ENCODE results near the gene CNOT6. TPM values are rescaled to one million over a fixed set of nuclear protein-coding genes. Genes with fewer than 3 reads are reported as not detected.
A peak's percentile ranks its signal among the peaks of the same experiment; 100 is the strongest.

Gene CNOT6
- total RNA-seq, 3 donors from 2014 or later = 9.8 to 26.2 (median 19.0) TPM

DNA sequence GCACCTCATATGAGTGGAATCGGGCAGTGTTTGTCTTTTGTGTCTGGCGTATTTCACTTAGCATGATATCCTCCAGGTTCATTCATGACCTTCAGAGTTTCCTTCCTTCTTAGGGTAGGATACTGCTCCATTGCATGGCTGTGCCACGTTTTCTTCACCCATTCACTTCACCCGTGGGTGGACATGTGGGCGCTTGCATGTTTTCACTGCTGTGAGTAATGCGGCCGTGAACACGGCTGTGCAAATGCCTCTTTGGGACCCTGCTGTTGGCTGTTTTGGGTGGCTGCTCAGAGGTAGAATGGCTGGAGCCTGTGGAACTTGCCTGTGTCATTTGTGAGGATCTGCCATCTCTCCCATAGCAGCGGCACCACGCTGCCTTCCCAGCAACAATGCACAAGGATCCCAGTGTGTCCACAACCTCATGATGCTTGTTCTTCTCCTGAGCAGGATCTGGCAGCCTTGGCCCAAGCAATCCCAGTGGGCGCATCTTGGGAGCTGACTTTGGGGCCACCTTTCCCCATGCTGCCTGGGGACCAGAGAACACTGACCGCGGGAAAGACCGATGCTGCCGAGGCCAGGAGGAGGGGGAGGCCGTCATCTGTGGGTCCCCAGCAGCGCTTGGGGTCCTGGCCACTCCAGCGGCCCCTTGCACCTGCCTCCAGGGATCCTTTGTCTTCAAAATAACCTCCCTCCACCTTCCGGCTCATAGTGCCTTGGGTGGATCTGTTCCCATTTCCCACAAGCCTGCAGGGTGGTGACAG is 99.4 kb downstream of the CNOT6 start:
- H3K27ac ChIP-seq = no peak overlapping the region
- H3K4me1 ChIP-seq = peaks cover 0 to 7% of the 10 kb centered on the region in 2 donors
- H3K27me3 ChIP-seq = peaks cover 0 to 20% of the 10 kb centered on the region in 2 donors
- DNase-seq (ENCODE audit: low spot score in 2 of 2) = no peak
- TF ChIP-seq, protein P1, sequence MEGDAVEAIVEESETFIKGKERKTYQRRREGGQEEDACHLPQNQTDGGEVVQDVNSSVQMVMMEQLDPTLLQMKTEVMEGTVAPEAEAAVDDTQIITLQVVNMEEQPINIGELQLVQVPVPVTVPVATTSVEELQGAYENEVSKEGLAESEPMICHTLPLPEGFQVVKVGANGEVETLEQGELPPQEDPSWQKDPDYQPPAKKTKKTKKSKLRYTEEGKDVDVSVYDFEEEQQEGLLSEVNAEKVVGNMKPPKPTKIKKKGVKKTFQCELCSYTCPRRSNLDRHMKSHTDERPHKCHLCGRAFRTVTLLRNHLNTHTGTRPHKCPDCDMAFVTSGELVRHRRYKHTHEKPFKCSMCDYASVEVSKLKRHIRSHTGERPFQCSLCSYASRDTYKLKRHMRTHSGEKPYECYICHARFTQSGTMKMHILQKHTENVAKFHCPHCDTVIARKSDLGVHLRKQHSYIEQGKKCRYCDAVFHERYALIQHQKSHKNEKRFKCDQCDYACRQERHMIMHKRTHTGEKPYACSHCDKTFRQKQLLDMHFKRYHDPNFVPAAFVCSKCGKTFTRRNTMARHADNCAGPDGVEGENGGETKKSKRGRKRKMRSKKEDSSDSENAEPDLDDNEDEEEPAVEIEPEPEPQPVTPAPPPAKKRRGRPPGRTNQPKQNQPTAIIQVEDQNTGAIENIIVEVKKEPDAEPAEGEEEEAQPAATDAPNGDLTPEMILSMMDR (IDR thresholded peaks at IDR 0.05) = no peak
- TF ChIP-seq POLR2AphosphoS5 (IDR thresholded peaks at IDR 0.05) (no peak), POLR2A (IDR thresholded peaks at IDR 0.05) (no peak)
- H3K36me3 ChIP-seq = no peaks in the 10 kb centered on the region
- intact Hi-C loops (cut with DNase I; ENCODE audit: low total_unique reads) = no loop called here
- H3K9me3 ChIP-seq = no peaks in the 10 kb centered on the region
- no peak overlapping the region for H3K4me3 ChIP-seq

GRCh38 chr5:180594311-180595045 is 100.3 kb downstream of the CNOT6 start:
- intact Hi-C loops (cut with DNase I; ENCODE audit: low total_unique reads) = no loop called here
- no peak for TF ChIP-seq POLR2AphosphoS5 (IDR thresholded peaks at IDR 0.05)
- TF ChIP-seq, protein P1 (IDR thresholded peaks at IDR 0.05) = no peak
- peak overlapping the region in 1 of 2 donors; percentile 48 for H3K27ac ChIP-seq

DNA sequence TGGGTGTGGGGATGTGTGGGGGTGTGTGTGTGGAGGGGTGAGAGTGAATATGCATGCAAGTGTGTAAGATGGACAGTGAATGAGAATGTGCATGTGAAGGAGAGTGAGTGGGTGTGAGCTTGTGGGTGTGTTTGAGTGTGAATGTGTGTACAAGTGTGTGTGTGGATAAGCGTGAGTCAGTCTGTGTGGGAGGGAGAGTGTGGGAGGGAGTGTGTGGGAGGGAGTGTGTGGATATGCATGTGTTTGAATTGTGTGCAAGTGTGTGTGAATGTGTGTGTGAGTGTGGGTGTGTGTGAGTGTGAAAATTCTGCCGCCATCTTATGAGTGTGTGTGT is 100.8 kb downstream of the CNOT6 start:
- peaks cover 0 to 7% of the 10 kb centered on the region in 2 donors for H3K4me1 ChIP-seq
- no peaks in the 10 kb centered on the region for H3K9me3 ChIP-seq
- intact Hi-C loops (cut with DNase I; ENCODE audit: low total_unique reads) = no loop called here
- no peaks in the 10 kb centered on the region for H3K36me3 ChIP-seq
- TF ChIP-seq POLR2AphosphoS5 (IDR thresholded peaks at IDR 0.05) (no peak), POLR2A (IDR thresholded peaks at IDR 0.05) (no peak)
- TF ChIP-seq, protein P1 (IDR thresholded peaks at IDR 0.05) = no peak
- peaks cover 0 to 16% of the 10 kb centered on the region in 2 donors for H3K27me3 ChIP-seq
- peak overlapping the region in 1 of 2 donors; percentile 48 for H3K27ac ChIP-seq
- no peak overlapping the region for H3K4me3 ChIP-seq
- no peak for DNase-seq (ENCODE audit: low spot score in 2 of 2)

More at GRCh38 chr5:180594311-180595045, 100.3 kb downstream of the CNOT6 start:
- Histone ChIP-seq H3K4me3 (no peak overlapping the region), H3K4me1 (peaks cover 0 to 7% of the 10 kb centered on the region in 2 donors), H3K9me3 (no peaks in the 10 kb centered on the region), H3K27me3 (peaks cover 0 to 20% of the 10 kb centered on the region in 2 donors), H3K36me3 (no peaks in the 10 kb centered on the region)
- no peak for DNase-seq (ENCODE audit: low spot score in 2 of 2)

GRCh38 chr5:180595381-180596114 is 101.4 kb downstream of the CNOT6 start:
- Histone ChIP-seq H3K36me3 (no peaks in the 10 kb centered on the region), H3K9me3 (no peaks in the 10 kb centered on the region), H3K27me3 (peaks cover 0 to 11% of the 10 kb centered on the region in 2 donors), H3K27ac (peak overlapping the region; percentile 4 to 67), H3K4me1 (peaks cover 0 to 7% of the 10 kb centered on the region in 2 donors), H3K4me3 (no peak overlapping the region)
- TF ChIP-seq POLR2A (IDR thresholded peaks at IDR 0.05) = no peak
- no peak for TF ChIP-seq POLR2AphosphoS5 (IDR thresholded peaks at IDR 0.05)
- TF ChIP-seq, protein P1 (IDR thresholded peaks at IDR 0.05) = no peak
- intact Hi-C loops (cut with DNase I; ENCODE audit: low total_unique reads) = no loop called here
- peak in 1 of 2 donors; percentile 72 for DNase-seq (ENCODE audit: low spot score in 2 of 2)
